Naive thymus-derived CD4-positive, alpha-beta T cell (primary cell): ENCODE results near the gene RASEF. TPM values are rescaled to one million over a fixed set of nuclear protein-coding genes. Genes with fewer than 3 reads are reported as not detected.

Experiments
- ATAC-seq: fragments of 150-1000 bp; cut with Tn5 transposase; 2 replicates; pipeline ENCODE4 v1.10.0; 2021; ENCODE audit warnings: mild to moderate bottlenecking, moderate library complexity
- CTCF ChIA-PET: fragments of 350-600 bp; sonication (Branson Sonifier 250); formaldehyde crosslinking; loops from one replicate; lab custom pipeline; 2021; ENCODE audit warnings: antibody characterized with exemption; lab: Charles Lee
- POLR2A ChIA-PET: fragments of 350-600 bp; sonication (Branson Sonifier 250); formaldehyde crosslinking; loops from one replicate; lab custom pipeline; 2021; ENCODE audit warnings: antibody characterized with exemption, inconsistent platforms; lab: Charles Lee
- DNase-seq, 9 donors: peaks; one replicate each; pipeline versions ENCODE4 v3.0.0 to v3.0.0-alpha.2; 2020 to 2022; ENCODE audit warnings: mixed read lengths in 1 of 9
- H3K27ac ChIP-seq: one replicate; pipeline ENCODE4 v1.7.0; 2013; ENCODE audit warnings: mild to moderate bottlenecking, low read depth, low read length, moderate library complexity
- H3K27me3 ChIP-seq, 2 donors: one replicate each; pipeline ENCODE4 v1.7.0; 2013; ENCODE audit warnings: low read length in 2 of 2, mild to moderate bottlenecking in 2 of 2, moderate library complexity in 2 of 2; ENCODE audit not compliant: control insufficient read depth in 2 of 2, insufficient read depth in 2 of 2
- H3K36me3 ChIP-seq, 3 experiments: 1 replicate in 2 of 3; 2 replicates in 1 of 3; pipeline ENCODE4 v1.7.0; 2013; ENCODE audit warnings: low read length in 3 of 3, mild to moderate bottlenecking in 3 of 3, moderate library complexity in 1 of 3; ENCODE audit not compliant: insufficient read depth in 3 of 3, control insufficient read depth in 2 of 3
- H3K4me1 ChIP-seq, 2 donors: one replicate each; pipeline ENCODE4 v1.7.0; 2013; ENCODE audit warnings: low read length in 2 of 2, mild to moderate bottlenecking in 2 of 2, moderate library complexity in 1 of 2; ENCODE audit not compliant: control insufficient read depth in 2 of 2, insufficient read depth in 2 of 2
- H3K4me3 ChIP-seq: 2 replicates; pipeline ENCODE4 v1.7.0; 2013; ENCODE audit warnings: mild to moderate bottlenecking, low read length
- H3K9me3 ChIP-seq, 3 experiments: 1 replicate in 2 of 3; 2 replicates in 1 of 3; pipeline ENCODE4 v1.7.0; 2013; ENCODE audit warnings: low read length in 3 of 3; ENCODE audit not compliant: control insufficient read depth in 2 of 3
- H3K27ac Mint-ChIP-seq, 9 donors: one replicate each; pipeline ENCODE4 v1.8.0; 2020 to 2022; ENCODE audit warnings: mixed read lengths in 9 of 9, mild to moderate bottlenecking in 8 of 9, moderate library complexity in 5 of 9, inconsistent platforms in 2 of 9
- H3K27me3 Mint-ChIP-seq, 5 donors: one replicate each; pipeline ENCODE4 v1.8.0; 2021 to 2022; ENCODE audit warnings: mixed read lengths in 5 of 5, mild to moderate bottlenecking in 1 of 5
- H3K36me3 Mint-ChIP-seq, 5 donors: one replicate each; pipeline ENCODE4 v1.8.0; 2020 to 2022; ENCODE audit warnings: mixed read lengths in 5 of 5, mild to moderate bottlenecking in 3 of 5, inconsistent platforms in 1 of 5
- H3K4me1 Mint-ChIP-seq, 7 donors: one replicate each; pipeline ENCODE4 v1.8.0; 2020 to 2022; ENCODE audit warnings: mixed read lengths in 7 of 7, mild to moderate bottlenecking in 3 of 7, inconsistent platforms in 1 of 7
- H3K4me3 Mint-ChIP-seq, 10 donors: one replicate each; pipeline ENCODE4 v1.8.0; 2020 to 2022; ENCODE audit warnings: mild to moderate bottlenecking in 10 of 10, mixed read lengths in 10 of 10, moderate library complexity in 6 of 10, inconsistent platforms in 2 of 10
- H3K9me3 Mint-ChIP-seq, 11 donors: one replicate each; pipeline ENCODE4 v1.8.0; 2020 to 2022; ENCODE audit warnings: mixed read lengths in 11 of 11, mild to moderate bottlenecking in 4 of 11, inconsistent platforms in 1 of 11, moderate library complexity in 1 of 11
- intact Hi-C, 2 donors: fragments of 100-400 bp; cut with micrococcal nuclease; formaldehyde crosslinking; loops; one replicate each; pipeline ENCODE4 v1.15.1; 2023
- polyA plus RNA-seq, 2 donors: library from polyadenylated mRNA; unstranded; fragments of 300-500 nt; fragmentation: Illumina TruSeq; gene quantifications; one replicate each; pipeline ENCODE4 v1.2.3, GENCODE V29; 2021
- total RNA-seq, 6 experiments: library from RNA in 5 of 6; stranded (reverse) in 5 of 6; gene quantifications; 1 replicate in 5 of 6; 2 replicates in 1 of 6; pipeline ENCODE4 v1.2.3 and lab custom pipeline; 2021 to 2026

The RASEF gene
- total and polyA plus RNA-seq, 7 experiments from 2014 or later = 0.12 TPM; not detected in 6

DNA sequence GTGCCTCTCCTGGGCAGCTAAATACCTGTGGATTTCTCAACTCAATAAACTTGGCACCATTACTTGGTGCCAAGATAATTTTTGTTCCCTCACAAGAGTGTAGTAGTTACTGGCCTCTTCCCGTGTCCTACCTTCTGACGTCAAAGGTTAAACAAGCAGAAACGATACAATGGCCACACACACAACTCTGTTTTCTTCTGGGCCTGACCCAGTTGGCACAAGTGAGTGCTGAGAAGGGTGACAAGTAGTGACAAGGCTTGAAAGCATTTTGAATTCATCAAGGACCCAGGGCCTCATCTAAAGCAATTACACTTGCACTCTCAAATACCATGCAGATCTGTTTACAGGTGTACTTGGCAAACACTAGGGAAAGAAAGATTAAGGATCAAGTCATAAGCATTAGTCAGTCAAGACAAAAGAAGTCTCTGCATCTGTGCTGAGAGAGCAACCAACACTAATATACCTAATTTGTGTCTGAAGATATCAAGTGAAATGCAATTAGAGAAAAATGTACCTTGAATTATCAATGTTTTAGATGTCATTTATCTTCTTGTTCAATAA lies 30.8 kb downstream of the RASEF start:
- ATAC-seq (no peak), DNase-seq (no peak)
- no peaks in the 10 kb centered on the region for H3K36me3 Mint-ChIP-seq
- no peaks in the 10 kb centered on the region for H3K27me3 ChIP-seq
- no peaks in the 10 kb centered on the region for H3K36me3 ChIP-seq
- POLR2A ChIA-PET = no interaction called here
- no peaks in the 10 kb centered on the region for H3K4me1 ChIP-seq
- no peaks in the 10 kb centered on the region for H3K9me3 ChIP-seq
- H3K27me3 Mint-ChIP-seq = peaks cover 0 to 5% (median 0%) of the 10 kb centered on the region in 5 donors
- H3K27ac ChIP-seq = no peak overlapping the region
- H3K4me3 ChIP-seq = no peak overlapping the region
- no peak overlapping the region for H3K27ac Mint-ChIP-seq
- no peaks in the 10 kb centered on the region for H3K4me1 Mint-ChIP-seq
- CTCF ChIA-PET = no interaction called here
- intact Hi-C loops = no loop called here
- H3K9me3 Mint-ChIP-seq = peaks cover 0 to 3% (median 0%) of the 10 kb centered on the region in 11 donors
- H3K4me3 Mint-ChIP-seq = no peak overlapping the region

DNA sequence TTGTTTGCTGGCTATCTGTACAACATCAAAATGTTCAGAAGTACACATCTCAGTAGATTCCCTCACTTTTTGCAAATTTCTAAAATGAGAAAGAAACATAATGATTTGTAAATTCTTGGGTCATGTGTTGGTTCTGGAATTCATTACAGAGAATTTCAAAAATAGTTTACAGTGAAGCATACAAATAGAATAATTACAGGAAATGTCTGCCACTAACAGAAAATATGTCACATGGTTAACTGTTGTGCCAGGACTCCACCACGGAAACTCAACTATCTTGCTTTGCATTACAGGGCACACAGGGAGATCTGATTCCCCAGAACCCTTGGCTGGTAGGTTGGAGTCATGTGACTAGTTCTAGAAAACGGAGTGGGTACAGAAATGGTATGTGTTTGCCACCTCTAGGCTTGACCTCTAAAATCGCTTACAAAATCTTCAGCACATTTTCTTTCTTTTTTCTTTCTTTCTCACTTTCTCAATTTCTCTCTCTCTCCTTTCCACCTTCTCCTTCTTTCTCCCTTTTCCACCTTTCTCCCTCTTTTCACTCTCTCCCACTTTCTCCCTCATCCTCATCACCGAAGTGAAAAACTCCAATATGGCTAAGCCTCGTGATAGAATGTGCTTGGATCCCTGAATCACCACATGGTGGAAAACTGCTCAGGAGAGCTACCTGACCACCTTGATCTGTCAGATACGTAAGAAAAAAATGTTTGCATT lies 32.4 kb downstream of the RASEF start:
- Mint-ChIP-seq H3K27ac (no peak overlapping the region), H3K9me3 (peaks cover 0 to 3% (median 0%) of the 10 kb centered on the region in 11 donors), H3K4me1 (no peaks in the 10 kb centered on the region), H3K4me3 (no peak overlapping the region), H3K27me3 (peaks cover 0 to 5% (median 0%) of the 10 kb centered on the region in 5 donors), H3K36me3 (no peaks in the 10 kb centered on the region)
- H3K36me3 ChIP-seq = no peaks in the 10 kb centered on the region
- no peak overlapping the region for H3K27ac ChIP-seq
- no peak overlapping the region for H3K4me3 ChIP-seq
- no peak for DNase-seq
- H3K27me3 ChIP-seq = no peaks in the 10 kb centered on the region
- no peak for ATAC-seq
- intact Hi-C loops = no loop called here
- ChIA-PET POLR2A (no interaction called here), CTCF (no interaction called here)
- H3K9me3 ChIP-seq = no peaks in the 10 kb centered on the region
- no peaks in the 10 kb centered on the region for H3K4me1 ChIP-seq

DNA sequence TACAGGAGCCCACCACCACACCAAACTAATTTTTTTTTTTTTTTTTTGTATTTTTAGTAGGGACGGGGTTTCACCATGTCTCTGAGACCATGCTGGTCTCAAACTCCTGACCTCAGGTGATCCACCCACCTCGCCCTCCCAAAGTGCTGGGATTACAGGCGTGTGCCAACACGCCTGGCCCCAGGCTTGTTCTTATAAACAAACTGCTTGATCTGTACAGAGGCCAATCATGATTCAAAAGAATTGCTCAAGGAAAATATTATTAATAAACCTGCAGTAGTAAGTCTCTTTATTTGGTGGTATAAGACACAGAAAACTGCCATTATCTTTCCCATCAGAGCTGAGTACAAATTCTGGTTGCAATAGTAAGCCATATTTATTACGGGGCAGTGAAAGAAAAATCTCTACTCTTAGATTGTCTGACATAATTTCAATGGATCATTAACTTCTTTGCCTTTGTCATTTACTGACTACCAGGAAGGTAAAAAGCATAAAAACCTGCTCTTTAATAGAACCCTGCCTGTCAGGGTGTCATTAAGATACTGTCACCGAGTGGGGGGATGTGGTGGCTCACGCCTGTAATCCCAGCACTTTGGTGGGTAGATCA lies 33.3 kb downstream of the RASEF start:
- POLR2A ChIA-PET = no interaction called here
- Mint-ChIP-seq H3K4me1 (no peaks in the 10 kb centered on the region), H3K9me3 (peaks cover 0 to 3% (median 0%) of the 10 kb centered on the region in 11 donors), H3K27me3 (peaks cover 0 to 5% (median 0%) of the 10 kb centered on the region in 5 donors), H3K36me3 (no peaks in the 10 kb centered on the region), H3K27ac (no peak overlapping the region), H3K4me3 (no peak overlapping the region)
- H3K4me1 ChIP-seq = no peaks in the 10 kb centered on the region
- ATAC-seq (no peak), DNase-seq (no peak)
- H3K27me3 ChIP-seq = no peaks in the 10 kb centered on the region
- H3K9me3 ChIP-seq = no peaks in the 10 kb centered on the region
- H3K27ac ChIP-seq = no peak overlapping the region
- CTCF ChIA-PET = no interaction called here
- H3K4me3 ChIP-seq = no peak overlapping the region
- intact Hi-C loops = no loop called here
- no peaks in the 10 kb centered on the region for H3K36me3 ChIP-seq

DNA sequence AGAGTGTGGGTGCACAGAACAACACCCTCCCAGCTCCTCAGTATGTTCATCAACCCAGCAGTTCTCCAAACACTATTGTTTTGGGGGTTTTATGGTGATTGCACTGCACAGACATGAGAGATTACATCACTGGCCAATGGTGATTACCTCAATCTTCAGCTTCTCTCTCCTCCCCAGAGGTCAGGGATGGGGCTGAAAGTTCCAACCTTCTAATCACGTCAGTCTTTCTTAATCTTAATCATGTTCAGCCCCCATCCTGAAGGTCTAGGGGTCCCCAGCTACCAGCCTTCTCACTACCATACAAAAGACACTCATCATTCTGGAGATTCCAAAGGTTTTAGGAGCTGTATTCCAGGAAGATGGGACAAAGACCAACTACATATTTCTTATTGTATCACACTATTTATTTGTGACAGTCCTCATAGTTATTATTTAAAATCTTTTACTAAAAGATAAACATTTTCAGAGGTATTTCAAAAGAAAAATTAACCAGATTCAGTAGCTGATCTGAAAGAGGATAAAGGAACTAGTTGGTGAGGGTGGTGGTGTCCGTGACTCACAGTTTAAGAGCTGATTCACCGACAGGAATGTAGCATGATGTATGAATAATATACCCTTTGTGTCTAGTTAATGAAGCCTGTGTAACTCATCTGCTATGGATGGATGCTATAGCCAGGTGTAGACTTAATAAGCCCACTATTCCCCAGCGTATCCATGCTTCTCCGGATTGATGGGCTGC lies 35.6 kb downstream of the RASEF start:
- no peak overlapping the region for H3K27ac Mint-ChIP-seq
- intact Hi-C loops = no loop called here
- DNase-seq = no peak
- no peak overlapping the region for H3K4me3 Mint-ChIP-seq
- CTCF ChIA-PET = no interaction called here
- ATAC-seq = no peak
- no peaks in the 10 kb centered on the region for H3K4me1 Mint-ChIP-seq
- Histone ChIP-seq H3K4me3 (no peak overlapping the region), H3K9me3 (no peaks in the 10 kb centered on the region), H3K36me3 (no peaks in the 10 kb centered on the region), H3K27ac (no peak overlapping the region), H3K27me3 (no peaks in the 10 kb centered on the region), H3K4me1 (no peaks in the 10 kb centered on the region)
- peaks cover 0 to 5% (median 0%) of the 10 kb centered on the region in 5 donors for H3K27me3 Mint-ChIP-seq
- POLR2A ChIA-PET = no interaction called here
- no peaks in the 10 kb centered on the region for H3K36me3 Mint-ChIP-seq
- peaks cover 0 to 3% (median 0%) of the 10 kb centered on the region in 11 donors for H3K9me3 Mint-ChIP-seq

DNA sequence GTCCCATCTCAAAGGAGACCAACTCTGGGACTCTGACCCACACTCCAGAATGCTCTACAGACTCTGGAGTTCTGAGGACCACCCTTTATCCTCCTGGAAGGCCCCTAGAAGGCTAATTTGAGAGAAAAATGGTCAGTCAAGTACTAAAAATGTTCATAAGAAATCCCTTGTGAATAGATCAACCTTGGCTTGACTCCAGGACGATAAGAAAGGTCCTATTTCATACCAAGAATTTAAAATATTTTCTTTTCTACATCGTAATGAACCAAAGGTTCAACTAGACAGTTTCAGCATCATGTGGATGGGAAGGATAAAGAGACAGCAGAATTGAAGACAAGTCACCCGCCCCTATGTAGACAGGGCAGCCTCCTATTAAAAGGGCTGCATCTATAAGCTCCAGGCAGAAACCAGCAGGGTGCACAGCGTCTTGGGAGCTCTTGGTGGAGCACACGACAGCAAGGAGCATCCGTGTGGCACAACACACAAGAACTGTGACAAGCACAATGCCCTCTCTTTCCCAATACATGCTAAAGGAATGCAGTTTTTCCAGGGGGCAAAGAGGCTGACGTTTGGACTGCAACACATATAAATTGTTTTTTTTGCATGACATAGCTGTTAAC lies 38.3 kb downstream of the RASEF start:
- no peaks in the 10 kb centered on the region for H3K9me3 ChIP-seq
- no peak overlapping the region for H3K27ac ChIP-seq
- peaks cover 0 to 3% (median 0%) of the 10 kb centered on the region in 5 donors for H3K27me3 Mint-ChIP-seq
- H3K27me3 ChIP-seq = no peaks in the 10 kb centered on the region
- DNase-seq = no peak
- ChIA-PET POLR2A (no interaction called here), CTCF (no interaction called here)
- no peaks in the 10 kb centered on the region for H3K4me1 Mint-ChIP-seq
- H3K4me1 ChIP-seq = no peaks in the 10 kb centered on the region
- H3K4me3 Mint-ChIP-seq = no peak overlapping the region
- peaks cover 0 to 3% (median 0%) of the 10 kb centered on the region in 11 donors for H3K9me3 Mint-ChIP-seq
- H3K27ac Mint-ChIP-seq = no peak overlapping the region
- no peak overlapping the region for H3K4me3 ChIP-seq
- no peaks in the 10 kb centered on the region for H3K36me3 Mint-ChIP-seq
- no peak for ATAC-seq
- intact Hi-C loops = no loop called here
- H3K36me3 ChIP-seq = no peaks in the 10 kb centered on the region

DNA sequence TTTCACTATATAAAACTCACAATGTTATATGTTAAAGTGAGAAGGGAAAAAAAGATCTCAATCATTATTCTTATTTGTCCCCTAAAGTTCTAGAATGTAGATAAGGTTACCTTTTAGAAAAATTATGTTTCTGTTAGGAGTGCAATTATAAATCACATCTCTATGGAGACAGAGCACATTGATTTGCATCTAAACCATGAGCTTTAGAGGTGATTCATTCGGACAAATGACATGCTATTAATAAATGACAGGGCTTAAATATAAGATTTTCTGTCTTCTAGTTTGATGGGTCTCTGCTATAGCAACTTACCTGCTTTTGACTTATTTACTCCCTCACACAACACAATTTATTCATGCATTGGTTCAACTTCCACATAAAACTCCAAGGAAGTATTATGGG lies 39.8 kb downstream of the RASEF start:
- H3K27ac ChIP-seq = no peak overlapping the region
- no peak for DNase-seq
- Mint-ChIP-seq H3K4me3 (no peak overlapping the region), H3K27ac (no peak overlapping the region), H3K4me1 (no peaks in the 10 kb centered on the region), H3K9me3 (peaks cover 0 to 6% (median 0%) of the 10 kb centered on the region in 11 donors), H3K36me3 (no peaks in the 10 kb centered on the region), H3K27me3 (peaks cover 0 to 3% (median 0%) of the 10 kb centered on the region in 5 donors)
- no peak overlapping the region for H3K4me3 ChIP-seq
- ATAC-seq = no peak
- POLR2A ChIA-PET = no interaction called here
- H3K4me1 ChIP-seq = no peaks in the 10 kb centered on the region
- no peaks in the 10 kb centered on the region for H3K27me3 ChIP-seq
- intact Hi-C loops = no loop called here
- H3K9me3 ChIP-seq = no peaks in the 10 kb centered on the region
- H3K36me3 ChIP-seq = no peaks in the 10 kb centered on the region
- CTCF ChIA-PET = no interaction called here
